ENCODE measurements around the gene ENTHD1. TPM values are rescaled to one million over a fixed set of nuclear protein-coding genes. Genes with fewer than 3 reads are reported as not detected.

Gene ENTHD1
- total RNA-seq, 1 experiment from 2014 or later, result not detected

DNA sequence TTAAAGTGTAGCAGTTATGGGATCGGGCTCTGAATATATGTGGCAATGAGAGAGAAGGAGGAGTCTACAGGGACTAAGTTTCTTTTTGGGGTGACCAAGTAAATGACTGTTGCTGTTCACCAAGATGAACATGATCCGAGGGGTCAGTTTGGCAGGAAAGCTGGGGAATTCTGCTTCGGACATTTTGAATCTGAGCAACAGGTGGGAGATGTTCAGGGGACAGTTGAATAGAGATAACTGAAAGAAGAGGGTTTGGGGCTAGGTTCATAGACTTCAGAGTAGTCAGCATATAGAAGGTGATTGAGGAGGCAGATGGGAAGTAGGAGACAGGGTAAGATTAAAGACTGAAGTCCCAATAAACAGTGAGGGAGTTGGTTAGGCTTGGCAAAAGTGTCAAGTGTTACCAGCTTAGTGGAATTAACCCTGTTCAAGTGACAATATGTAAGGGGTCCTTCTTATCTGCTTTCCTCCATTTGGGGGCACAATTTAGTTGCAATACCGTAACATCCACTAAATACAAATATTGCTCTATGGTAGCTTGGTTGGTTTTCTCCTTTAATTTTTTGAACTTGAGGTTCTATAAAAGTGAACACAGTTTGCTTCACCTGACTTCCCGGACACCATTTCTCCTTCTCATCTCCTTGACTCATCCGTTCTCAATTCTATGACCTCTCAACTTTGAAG is 2.9 kb upstream of the ENTHD1 start:
- Histone ChIP-seq H2BK20ac (ENCODE audit: low read depth, low read length, poor library complexity, severe bottlenecking) (no peak overlapping the region), H4K8ac (replicated peaks; ENCODE audit: insufficient read length, low read depth, low read length) (no peak overlapping the region), H4K20me1 (ENCODE audit: control insufficient read depth, insufficient read depth, insufficient read length) (no peaks in the 10 kb centered on the region), H4K5ac (ENCODE audit: insufficient read length, low read depth, low read length) (no peak overlapping the region), H3K18ac (ENCODE audit: insufficient read length, low read depth, low read length) (no peak overlapping the region), H3K27ac (ENCODE audit: insufficient read length, low read depth, low read length) (no peak overlapping the region), H3T11ph (ENCODE audit: low read length) (no peak overlapping the region), H3K14ac (ENCODE audit: insufficient read depth, low read length) (no peak overlapping the region), H2BK12ac (ENCODE audit: insufficient read length, low read depth, low read length) (no peak overlapping the region), H4K91ac (ENCODE audit: insufficient read length, low read depth, low read length) (no peak overlapping the region), H3K9ac (ENCODE audit: extremely low read depth, insufficient read length, low read length) (no peak overlapping the region), H2AFZ (ENCODE audit: low read length) (no peak overlapping the region), H2BK5ac (ENCODE audit: insufficient read length, low read length) (no peak overlapping the region), H3K9me3 (ENCODE audit: control insufficient read depth, low read depth, low read length) (no peaks in the 10 kb centered on the region), H3K23me2 (ENCODE audit: insufficient read length, low read depth, low read length, poor library complexity, severe bottlenecking) (no peaks in the 10 kb centered on the region), H3K4me1 (ENCODE audit: insufficient read depth, low read length) (no peaks in the 10 kb centered on the region; the same call in 1 of the 2 replicates), H3K4me2 (ENCODE audit: insufficient read depth, insufficient read length, low read length) (no peak overlapping the region), H3K79me1 (ENCODE audit: insufficient read depth, low read depth, low read length, poor library complexity, severe bottlenecking) (no peaks in the 10 kb centered on the region), H3K56ac (ENCODE audit: insufficient read length, low read depth, low read length) (no peak overlapping the region), H3K79me2 (ENCODE audit: insufficient read depth, low read length) (no peaks in the 10 kb centered on the region), H3K4ac (ENCODE audit: low read depth, low read length) (no peak overlapping the region), H3K27me3 (ENCODE audit: insufficient read depth, low read length) (no peaks in the 10 kb centered on the region), H3K23ac (ENCODE audit: insufficient read length, low read depth, low read length) (no peak overlapping the region), H2BK15ac (ENCODE audit: low read depth, low read length) (no peak overlapping the region), H2BK120ac (ENCODE audit: low read depth, low read length, poor library complexity, severe bottlenecking) (no peak overlapping the region), H2AK5ac (ENCODE audit: insufficient read length, low read length) (no peak overlapping the region)
- Mint-ChIP-seq H3K4me3 (no peak overlapping the region), H3K9me3 (no peaks in the 10 kb centered on the region; a peak in 1 of 5 replicates), H3K36me3 (ENCODE audit: insufficient read depth in 1 of 3, low read depth in 3 of 3) (no peaks in the 10 kb centered on the region), H3K27ac (no peak overlapping the region), H3K27me3 (ENCODE audit: low read depth) (peaks cover 12% of the 10 kb centered on the region), H3K4me1 (peaks cover 4 to 5% of the 10 kb centered on the region in 2 experiments; a peak in 3 of 4 replicates)
- no peak for DNase-seq
- TF ChIP-seq, protein P1, sequence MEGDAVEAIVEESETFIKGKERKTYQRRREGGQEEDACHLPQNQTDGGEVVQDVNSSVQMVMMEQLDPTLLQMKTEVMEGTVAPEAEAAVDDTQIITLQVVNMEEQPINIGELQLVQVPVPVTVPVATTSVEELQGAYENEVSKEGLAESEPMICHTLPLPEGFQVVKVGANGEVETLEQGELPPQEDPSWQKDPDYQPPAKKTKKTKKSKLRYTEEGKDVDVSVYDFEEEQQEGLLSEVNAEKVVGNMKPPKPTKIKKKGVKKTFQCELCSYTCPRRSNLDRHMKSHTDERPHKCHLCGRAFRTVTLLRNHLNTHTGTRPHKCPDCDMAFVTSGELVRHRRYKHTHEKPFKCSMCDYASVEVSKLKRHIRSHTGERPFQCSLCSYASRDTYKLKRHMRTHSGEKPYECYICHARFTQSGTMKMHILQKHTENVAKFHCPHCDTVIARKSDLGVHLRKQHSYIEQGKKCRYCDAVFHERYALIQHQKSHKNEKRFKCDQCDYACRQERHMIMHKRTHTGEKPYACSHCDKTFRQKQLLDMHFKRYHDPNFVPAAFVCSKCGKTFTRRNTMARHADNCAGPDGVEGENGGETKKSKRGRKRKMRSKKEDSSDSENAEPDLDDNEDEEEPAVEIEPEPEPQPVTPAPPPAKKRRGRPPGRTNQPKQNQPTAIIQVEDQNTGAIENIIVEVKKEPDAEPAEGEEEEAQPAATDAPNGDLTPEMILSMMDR (conservative IDR thresholded peaks at IDR 0.05), result no peak
- no CpG with 5 or more reads among the region's 6 CpGs for WGBS (ENCODE audit: extremely low coverage, insufficient read length, low lambda C conversion rate)
